Vagina (tissue), 2 donors: ENCODE measurements around the gene XAF1.

Source experiments
- CTCF ChIP-seq, 3 experiments: fragments of 450-650 bp in 2 of 3; fragments of 200-600 bp in 1 of 3; sonication (generic) in 1 of 3; IDR thresholded peaks; one replicate each; pipeline ENCODE4 v1.5.1; 2017 to 2019; ENCODE audit warnings: antibody characterized with exemption in 3 of 3, mild to moderate bottlenecking in 2 of 3, moderate library complexity in 2 of 3
- POLR2AphosphoS5 ChIP-seq, 2 donors: sonication (generic); formaldehyde crosslinking; IDR thresholded peaks; one replicate each; pipeline ENCODE4 v1.9.0; 2017; ENCODE audit warnings: antibody characterized with exemption in 2 of 2, mild to moderate bottlenecking in 2 of 2, low read depth in 1 of 2; ENCODE audit not compliant: insufficient read depth in 1 of 2

DNA sequence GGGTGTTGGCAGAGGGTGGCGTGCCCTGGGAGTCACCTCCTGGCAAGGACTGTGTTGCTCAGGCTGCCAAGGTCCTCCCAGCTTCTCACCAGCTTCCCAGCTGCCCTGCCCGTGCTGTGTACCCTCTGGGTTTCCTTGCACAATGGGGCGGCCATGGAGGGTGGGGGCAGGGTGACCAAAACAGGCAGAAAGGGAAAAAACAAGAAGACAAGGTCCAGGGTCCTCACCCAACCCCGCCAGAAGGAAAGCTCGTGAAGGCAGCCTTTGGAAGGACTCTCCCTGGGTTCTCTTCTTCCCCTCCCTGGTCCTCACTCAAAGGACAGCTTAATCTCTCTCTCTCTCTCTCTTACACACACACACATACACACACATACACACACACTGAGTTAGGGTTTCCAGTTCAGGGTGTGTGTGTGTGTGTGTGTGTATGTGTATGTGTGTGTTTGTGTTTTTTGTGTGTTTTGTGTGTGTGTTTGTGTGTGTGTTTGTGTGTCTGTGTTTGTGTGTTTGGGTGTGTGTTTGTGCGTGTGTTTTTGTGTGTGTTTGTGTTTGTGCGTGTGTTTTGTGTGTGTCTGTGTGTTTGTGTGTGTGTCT, 44.7 kb upstream of the XAF1 start:
- TF ChIP-seq CTCF (IDR thresholded peaks at IDR 0.05), result no peak
- TF ChIP-seq POLR2AphosphoS5 (IDR thresholded peaks at IDR 0.05; ENCODE audit: insufficient read depth in 1 of 2, low read depth in 1 of 2), result peak in 1 of 2 donors; percentile 14
